AG04450 (cell line): ENCODE measurements around the gene SEPTIN11. TPM values are rescaled to one million over a fixed set of nuclear protein-coding genes. Genes with fewer than 3 reads are reported as not detected.

Experiments used
- CTCF ChIA-PET: fragments of 300-600, 350-600 bp; formaldehyde crosslinking; extraction: SDS; loops from one replicate; lab custom pipeline; 2022; ENCODE audit warnings: antibody characterized with exemption, inconsistent platforms; lab: Charles Lee
- POLR2A ChIA-PET: fragments of 350-600 bp; formaldehyde crosslinking; extraction: SDS; loops from one replicate; lab custom pipeline; 2021; ENCODE audit warnings: antibody characterized with exemption, inconsistent platforms; lab: Yijun Ruan, JAX
- DNase-seq: peaks from one replicate; pipeline ENCODE4 v3.0.0-alpha.2; 2011; ENCODE audit warnings: low read depth, low spot score
- H3K27ac ChIP-seq: one replicate; pipeline ENCODE4 v1.5.1; 2012; ENCODE audit warnings: low read depth, low read length, control low read depth
- H3K27me3 ChIP-seq: one replicate; pipeline ENCODE4 v1.6.0; 2012; ENCODE audit warnings: low read length; ENCODE audit not compliant: control insufficient read depth, insufficient read depth
- H3K4me3 ChIP-seq: 2 replicates; pipeline ENCODE4 v1.5.1; 2011; ENCODE audit warnings: mild to moderate bottlenecking, low read depth, low read length, control low read depth
- H3K9me3 ChIP-seq: 2 replicates; pipeline ENCODE4 v1.5.1; 2012; ENCODE audit warnings: low read length; ENCODE audit not compliant: control insufficient read depth, insufficient read depth
- polyA plus RNA-seq: library from polyadenylated mRNA; depleted of rRNA; stranded (reverse); fragments of >200 nt; gene quantifications from 2 replicates; pipeline ENCODE4 v1.2.3, GENCODE V29; 2011
- TF ChIP-seq, protein P1 (sequence below): IDR thresholded peaks from 2 replicates; pipeline ENCODE4 v1.5.1; 2011; ENCODE audit warnings: low read depth, low read length, control low read depth, inconsistent platforms

Gene SEPTIN11
- polyA plus RNA-seq, 1 experiment, result 728 TPM

DNA sequence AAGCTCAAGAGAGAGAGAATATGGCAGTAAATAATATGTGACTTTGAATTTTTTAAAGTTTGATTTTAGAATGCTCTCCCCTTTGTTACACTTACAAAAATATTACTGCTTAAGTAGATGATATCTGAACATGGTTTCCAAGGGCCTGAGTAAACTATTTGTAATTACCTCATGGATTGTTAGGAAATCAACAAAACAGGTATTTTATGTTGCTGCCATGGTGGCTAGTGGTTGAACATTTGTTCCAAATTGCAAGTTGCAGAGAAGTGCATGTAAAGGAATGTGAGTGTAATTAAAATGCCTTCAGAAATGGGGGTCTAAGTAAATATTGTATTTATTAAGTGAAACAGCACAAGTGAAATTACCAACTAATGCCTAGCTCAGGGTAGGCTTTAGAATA is 27.6 kb downstream of the SEPTIN11 start:
- Histone ChIP-seq H3K9me3 (no peaks in the 10 kb centered on the region), H3K27ac (no peak overlapping the region), H3K27me3 (no peaks in the 10 kb centered on the region), H3K4me3 (no peak overlapping the region)
- no peak for DNase-seq
- ChIA-PET CTCF (interaction anchor here (0.7 to 0.9 kb wide), 2 partner anchors 68 to 238 kb away, joined by 3 to 9 read pairs; no protein-coding TSS in a partner anchor), POLR2A (interaction anchor here (1.9 kb wide), 1 partner anchor 28 kb away, joined by 6 read pairs; the partner anchor contains the start of gene SEPTIN11)
- TF ChIP-seq, protein P1, sequence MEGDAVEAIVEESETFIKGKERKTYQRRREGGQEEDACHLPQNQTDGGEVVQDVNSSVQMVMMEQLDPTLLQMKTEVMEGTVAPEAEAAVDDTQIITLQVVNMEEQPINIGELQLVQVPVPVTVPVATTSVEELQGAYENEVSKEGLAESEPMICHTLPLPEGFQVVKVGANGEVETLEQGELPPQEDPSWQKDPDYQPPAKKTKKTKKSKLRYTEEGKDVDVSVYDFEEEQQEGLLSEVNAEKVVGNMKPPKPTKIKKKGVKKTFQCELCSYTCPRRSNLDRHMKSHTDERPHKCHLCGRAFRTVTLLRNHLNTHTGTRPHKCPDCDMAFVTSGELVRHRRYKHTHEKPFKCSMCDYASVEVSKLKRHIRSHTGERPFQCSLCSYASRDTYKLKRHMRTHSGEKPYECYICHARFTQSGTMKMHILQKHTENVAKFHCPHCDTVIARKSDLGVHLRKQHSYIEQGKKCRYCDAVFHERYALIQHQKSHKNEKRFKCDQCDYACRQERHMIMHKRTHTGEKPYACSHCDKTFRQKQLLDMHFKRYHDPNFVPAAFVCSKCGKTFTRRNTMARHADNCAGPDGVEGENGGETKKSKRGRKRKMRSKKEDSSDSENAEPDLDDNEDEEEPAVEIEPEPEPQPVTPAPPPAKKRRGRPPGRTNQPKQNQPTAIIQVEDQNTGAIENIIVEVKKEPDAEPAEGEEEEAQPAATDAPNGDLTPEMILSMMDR, result no peak

DNA sequence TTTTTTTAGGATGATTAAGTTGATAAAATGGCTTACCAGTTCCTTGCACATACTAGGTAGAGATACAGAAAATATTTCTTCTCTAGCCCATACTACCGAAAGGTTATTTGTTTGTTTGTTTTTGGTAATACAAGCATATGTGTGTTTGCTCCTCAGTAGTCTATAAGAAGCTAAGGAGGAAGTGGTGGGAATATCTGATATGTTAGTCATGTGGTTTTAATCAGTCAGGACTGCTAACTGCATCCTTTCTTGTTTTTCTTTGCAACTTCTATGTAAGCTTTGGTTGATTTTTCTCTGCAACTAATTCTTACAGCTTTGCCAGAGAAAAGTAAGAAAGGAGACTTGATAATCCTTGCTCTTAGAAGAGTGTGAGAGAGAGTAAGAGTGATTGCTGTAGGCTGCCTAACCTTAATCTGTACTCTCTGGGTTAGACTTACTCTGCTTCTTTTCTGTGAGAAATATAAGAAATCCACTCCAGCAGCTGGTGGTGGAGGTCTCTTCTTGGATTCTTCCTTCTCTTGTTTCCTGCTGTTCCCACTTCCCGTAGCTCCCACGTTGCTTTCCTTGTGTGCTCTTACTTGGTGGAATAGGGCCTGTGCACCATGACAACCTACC is 28.3 kb downstream of the SEPTIN11 start:
- CTCF ChIA-PET, result interaction anchor here (0.7 to 1.5 kb wide), 2 partner anchors 25 to 238 kb away, joined by 3 to 9 read pairs; no protein-coding TSS in a partner anchor

GRCh38 chr4:76979236-76979635 is 29.7 kb downstream of the SEPTIN11 start:
- H3K27ac ChIP-seq, result no peak overlapping the region
- CTCF ChIA-PET, result no interaction called here

More for the DNA sequence above, 28.3 kb downstream of the SEPTIN11 start:
- DNase-seq, result peak; percentile 50
- Histone ChIP-seq H3K4me3 (no peak overlapping the region), H3K27ac (no peak overlapping the region), H3K27me3 (no peaks in the 10 kb centered on the region), H3K9me3 (no peaks in the 10 kb centered on the region)
- POLR2A ChIA-PET, result interaction anchor here (0.7 to 1.9 kb wide), 2 partner anchors 28 to 387 kb away, joined by 6 read pairs; partner anchors contain the start of gene SEPTIN11
- TF ChIP-seq, protein P1, result no peak

GRCh38 chr4:76980261-76980660 is 30.7 kb downstream of the SEPTIN11 start:
- no peak overlapping the region for H3K4me3 ChIP-seq
- TF ChIP-seq, protein P1, result no peak
- ChIA-PET CTCF (interaction anchor here (1.2 kb wide), 1 partner anchor 65 kb away, joined by 3 read pairs; no protein-coding TSS in a partner anchor), POLR2A (no interaction called here)
- DNase-seq, result no peak
- no peak overlapping the region for H3K27ac ChIP-seq
- no peaks in the 10 kb centered on the region for H3K9me3 ChIP-seq
- H3K27me3 ChIP-seq, result no peaks in the 10 kb centered on the region

More at GRCh38 chr4:76979236-76979635, 29.7 kb downstream of the SEPTIN11 start:
- no peaks in the 10 kb centered on the region for H3K27me3 ChIP-seq
- H3K9me3 ChIP-seq, result no peaks in the 10 kb centered on the region
- TF ChIP-seq, protein P1, result no peak
- POLR2A ChIA-PET, result no interaction called here
- no peak for DNase-seq
- H3K4me3 ChIP-seq, result no peak overlapping the region

DNA sequence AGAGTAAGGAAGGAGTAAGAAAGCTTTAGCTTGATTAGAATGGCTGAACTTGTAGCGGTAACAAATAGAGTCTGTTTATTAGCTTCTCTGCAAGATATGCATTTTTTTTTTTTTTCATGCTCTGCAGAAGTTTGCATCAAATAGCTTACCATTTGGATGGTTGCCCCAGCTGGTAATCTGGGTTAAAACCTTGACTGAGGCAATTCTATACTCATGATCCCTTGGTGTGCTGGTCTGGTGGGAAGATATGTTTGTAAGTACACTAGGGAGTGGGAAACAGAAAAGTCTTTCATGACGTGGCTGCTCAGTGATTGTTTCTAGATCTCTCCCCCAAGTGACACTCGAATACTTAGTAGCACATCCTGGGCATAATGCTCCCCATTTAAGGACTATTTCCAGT is 32.1 kb downstream of the SEPTIN11 start:
- ChIA-PET POLR2A (interaction anchor here (0.6 to 1.0 kb wide), 2 partner anchors 14 to 299 kb away, joined by 3 read pairs; no protein-coding TSS in a partner anchor), CTCF (interaction anchor here (0.6 kb wide), 1 partner anchor 112 kb away, joined by 3 read pairs; no protein-coding TSS in a partner anchor)
- Histone ChIP-seq H3K27ac (peak overlapping the region; percentile 55), H3K9me3 (no peaks in the 10 kb centered on the region), H3K4me3 (no peak overlapping the region), H3K27me3 (no peaks in the 10 kb centered on the region)
- TF ChIP-seq, protein P1, result no peak
- no peak for DNase-seq
